ENCODE measurements around the gene SAMD11. TPM values are rescaled to one million over a fixed set of nuclear protein-coding genes. Genes with fewer than 3 reads are reported as not detected.
"Not testable (repeated sequence)": the region's sequence is repeated elsewhere in the genome, so short reads cannot be mapped to it uniquely, and the experiment has no call there.

The SAMD11 gene, protein sequence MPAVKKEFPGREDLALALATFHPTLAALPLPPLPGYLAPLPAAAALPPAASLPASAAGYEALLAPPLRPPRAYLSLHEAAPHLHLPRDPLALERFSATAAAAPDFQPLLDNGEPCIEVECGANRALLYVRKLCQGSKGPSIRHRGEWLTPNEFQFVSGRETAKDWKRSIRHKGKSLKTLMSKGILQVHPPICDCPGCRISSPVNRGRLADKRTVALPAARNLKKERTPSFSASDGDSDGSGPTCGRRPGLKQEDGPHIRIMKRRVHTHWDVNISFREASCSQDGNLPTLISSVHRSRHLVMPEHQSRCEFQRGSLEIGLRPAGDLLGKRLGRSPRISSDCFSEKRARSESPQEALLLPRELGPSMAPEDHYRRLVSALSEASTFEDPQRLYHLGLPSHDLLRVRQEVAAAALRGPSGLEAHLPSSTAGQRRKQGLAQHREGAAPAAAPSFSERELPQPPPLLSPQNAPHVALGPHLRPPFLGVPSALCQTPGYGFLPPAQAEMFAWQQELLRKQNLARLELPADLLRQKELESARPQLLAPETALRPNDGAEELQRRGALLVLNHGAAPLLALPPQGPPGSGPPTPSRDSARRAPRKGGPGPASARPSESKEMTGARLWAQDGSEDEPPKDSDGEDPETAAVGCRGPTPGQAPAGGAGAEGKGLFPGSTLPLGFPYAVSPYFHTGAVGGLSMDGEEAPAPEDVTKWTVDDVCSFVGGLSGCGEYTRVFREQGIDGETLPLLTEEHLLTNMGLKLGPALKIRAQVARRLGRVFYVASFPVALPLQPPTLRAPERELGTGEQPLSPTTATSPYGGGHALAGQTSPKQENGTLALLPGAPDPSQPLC
- total RNA-seq (2014; rRNA removed; shearing (Covaris generic)): 232 and 256 TPM in 2 replicates

GRCh38 chr1:923131-923990 lies at the start of gene SAMD11:
TSS of gene SAMD11 (plus strand) at chr1:923923. CDS start at chr1:924432, 509 bp downstream.
- H3K4me3 ChIP-seq: peak within 1 kb of the TSS; percentile 93
- peaks cover 53% of the 10 kb centered on the region for H3K4me1 ChIP-seq (replicated peaks)
- no peaks in the 10 kb centered on the region; the same call in 1 of the 2 replicates for H3K9me3 ChIP-seq (replicated peaks)
- H3K27ac ChIP-seq: no peak within 1 kb of the TSS
- H3K27me3 ChIP-seq (replicated peaks): peaks cover 3% of the 10 kb centered on the region
- peak; percentile 65 to 85 for DNase-seq (ENCODE audit: low read depth in 1 of 2, low spot score in 2 of 2)
- H3K36me3 ChIP-seq: peaks cover 60% of the 10 kb centered on the region

GRCh38 chr1:876428-877208 lies 47.1 kb upstream of the SAMD11 start:
- H3K27me3 ChIP-seq (replicated peaks): peaks cover 15% of the 10 kb centered on the region; the same call in 1 of the 2 replicates
- not testable (repeated sequence) for H3K4me3 ChIP-seq; H3K36me3 ChIP-seq; DNase-seq (ENCODE audit: low read depth in 1 of 2, low spot score in 2 of 2); H3K27ac ChIP-seq; H3K4me1 ChIP-seq (replicated peaks); H3K9me3 ChIP-seq (replicated peaks)

- H3K27ac ChIP-seq; H3K4me3 ChIP-seq; DNase-seq (ENCODE audit: low read depth in 1 of 2, low spot score in 2 of 2); H3K9me3 ChIP-seq (replicated peaks); H3K36me3 ChIP-seq; H3K4me1 ChIP-seq (replicated peaks): not testable (repeated sequence)
- H3K27me3 ChIP-seq (replicated peaks): peaks cover 19% of the 10 kb centered on the region; the same call in 1 of the 2 replicates
Observed at GRCh38 chr1:877209-877986, 46.3 kb upstream of the SAMD11 start.

- not testable (repeated sequence) for H3K4me3 ChIP-seq; H3K27ac ChIP-seq; DNase-seq (ENCODE audit: low read depth in 1 of 2, low spot score in 2 of 2); H3K4me1 ChIP-seq (replicated peaks); H3K9me3 ChIP-seq (replicated peaks); H3K36me3 ChIP-seq
- H3K27me3 ChIP-seq (replicated peaks): peaks cover 31% of the 10 kb centered on the region; the same call in 1 of the 2 replicates
Observed at GRCh38 chr1:880511-880910, 43.2 kb upstream of the SAMD11 start.

DNA sequence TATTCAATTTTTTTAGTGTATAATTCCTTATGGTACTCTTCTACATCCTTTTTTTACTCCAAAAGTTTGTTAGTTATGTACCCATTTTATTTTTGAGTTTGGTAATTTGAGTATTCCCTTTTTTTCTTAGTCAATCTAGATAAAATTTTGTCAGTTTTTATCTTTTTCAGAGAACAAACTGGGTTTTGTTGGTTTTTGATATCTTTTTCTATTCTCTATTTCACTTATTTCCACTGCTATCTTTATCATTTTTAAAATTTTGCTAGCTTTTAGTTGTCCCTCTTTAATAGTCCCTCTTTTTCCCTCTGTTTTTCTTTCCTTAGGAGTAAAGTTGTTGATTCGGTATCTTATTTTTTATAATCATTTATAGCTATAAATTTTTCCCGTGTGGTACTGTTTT lies 42.8 kb upstream of the SAMD11 start:
- H3K36me3 ChIP-seq; H3K9me3 ChIP-seq (replicated peaks); H3K4me1 ChIP-seq (replicated peaks); DNase-seq (ENCODE audit: low read depth in 1 of 2, low spot score in 2 of 2); H3K27ac ChIP-seq; H3K4me3 ChIP-seq: not testable (repeated sequence)
- H3K27me3 ChIP-seq (replicated peaks): peaks cover 31% of the 10 kb centered on the region; the same call in 1 of the 2 replicates

GRCh38 chr1:886311-886710 lies 37.4 kb upstream of the SAMD11 start:
- DNase-seq (ENCODE audit: low read depth in 1 of 2, low spot score in 2 of 2): no peak
- Histone ChIP-seq H3K4me3 (no peak overlapping the region), H3K36me3 (no peaks in the 10 kb centered on the region), H3K9me3 (replicated peaks) (no peaks in the 10 kb centered on the region), H3K27ac (no peak overlapping the region), H3K27me3 (replicated peaks) (peaks cover 19% of the 10 kb centered on the region), H3K4me1 (replicated peaks) (peaks cover 3% of the 10 kb centered on the region; the same call in 1 of the 2 replicates)

GRCh38 chr1:886760-887159 lies 37.0 kb upstream of the SAMD11 start:
- Histone ChIP-seq H3K27me3 (replicated peaks) (peaks cover 16% of the 10 kb centered on the region), H3K9me3 (replicated peaks) (no peaks in the 10 kb centered on the region), H3K4me1 (replicated peaks) (peaks cover 3% of the 10 kb centered on the region; the same call in 1 of the 2 replicates), H3K27ac (no peak overlapping the region), H3K4me3 (no peak overlapping the region), H3K36me3 (no peaks in the 10 kb centered on the region)
- no peak for DNase-seq (ENCODE audit: low read depth in 1 of 2, low spot score in 2 of 2)

DNA sequence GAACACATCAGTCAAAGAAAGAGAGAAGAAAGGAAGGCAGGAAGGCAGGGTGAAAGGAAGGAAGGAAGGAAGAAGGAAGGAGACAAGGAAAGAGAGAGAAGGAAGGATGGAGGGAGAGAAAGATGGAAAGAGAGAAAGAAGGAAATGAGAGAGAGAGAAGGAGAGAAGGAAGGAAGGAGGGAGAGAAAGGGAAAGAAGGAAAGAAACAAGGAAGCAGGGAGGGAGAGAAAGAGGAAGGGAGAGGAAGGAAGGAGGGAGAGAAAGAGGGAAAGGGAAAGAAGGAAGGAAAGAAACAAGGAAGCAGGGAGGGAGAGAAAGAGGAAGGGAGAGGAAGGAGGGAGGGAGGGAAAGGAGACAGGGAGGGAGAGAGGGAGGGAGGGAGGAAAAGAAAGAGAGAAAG lies 35.4 kb upstream of the SAMD11 start:
- no peaks in the 10 kb centered on the region for H3K9me3 ChIP-seq (replicated peaks)
- DNase-seq (ENCODE audit: low read depth in 1 of 2, low spot score in 2 of 2): no peak

DNA sequence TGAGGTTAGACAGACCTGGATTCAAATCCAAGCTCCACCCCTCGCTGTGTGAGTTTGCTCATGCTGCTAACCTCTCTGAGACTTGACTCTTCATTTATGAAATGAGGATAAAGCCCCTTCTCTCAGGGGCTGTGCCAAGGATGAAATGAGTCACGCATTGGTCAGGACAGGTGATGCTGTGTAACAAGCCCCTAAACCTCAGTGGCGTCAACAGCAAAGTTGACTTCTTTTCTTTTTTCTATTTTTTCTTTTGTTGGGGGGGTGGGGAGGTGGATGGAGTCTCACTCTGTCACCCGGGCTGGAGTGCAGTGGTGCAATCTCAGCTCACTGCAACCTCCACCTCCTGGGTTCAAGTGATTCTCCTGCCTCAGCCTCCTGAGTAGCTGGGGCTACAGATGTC lies 33.9 kb upstream of the SAMD11 start:
- not testable (repeated sequence) for H3K27ac ChIP-seq; H3K4me3 ChIP-seq; H3K4me1 ChIP-seq (replicated peaks); H3K36me3 ChIP-seq; H3K27me3 ChIP-seq (replicated peaks); DNase-seq (ENCODE audit: low read depth in 1 of 2, low spot score in 2 of 2); H3K9me3 ChIP-seq (replicated peaks)

More for the DNA sequence above, 35.4 kb upstream of the SAMD11 start:
- H3K4me1 ChIP-seq (replicated peaks): peaks cover 3% of the 10 kb centered on the region; the same call in 1 of the 2 replicates
- no peak overlapping the region for H3K4me3 ChIP-seq
- H3K27ac ChIP-seq: no peak overlapping the region
- H3K36me3 ChIP-seq: no peaks in the 10 kb centered on the region
- peaks cover 4% of the 10 kb centered on the region for H3K27me3 ChIP-seq (replicated peaks)

- H3K27me3 ChIP-seq (replicated peaks); DNase-seq (ENCODE audit: low read depth in 1 of 2, low spot score in 2 of 2); H3K27ac ChIP-seq; H3K9me3 ChIP-seq (replicated peaks); H3K36me3 ChIP-seq; H3K4me1 ChIP-seq (replicated peaks); H3K4me3 ChIP-seq: not testable (repeated sequence)
Observed at GRCh38 chr1:890234-890633, 33.5 kb upstream of the SAMD11 start.

DNA sequence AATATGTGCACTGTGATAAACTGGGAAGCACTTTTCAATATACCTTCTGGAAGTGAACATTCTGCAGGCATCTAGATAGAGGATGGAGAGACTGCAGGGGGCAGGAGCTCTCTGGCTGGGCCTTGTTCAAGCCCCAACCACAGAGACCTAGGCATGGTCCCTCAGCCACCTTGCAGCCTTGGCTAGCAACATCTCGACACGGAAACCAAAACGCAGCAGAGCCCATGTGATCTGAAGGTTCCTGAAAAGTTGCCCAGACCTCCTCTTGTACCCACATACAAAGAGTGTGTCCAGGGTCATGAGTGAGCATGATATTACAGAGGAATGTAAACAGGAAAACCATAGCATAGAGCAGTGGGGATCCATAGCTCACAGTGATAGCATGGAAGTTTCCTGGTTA lies 33.1 kb upstream of the SAMD11 start:
- DNase-seq (ENCODE audit: low read depth in 1 of 2, low spot score in 2 of 2): no peak

GRCh38 chr1:897226-897625 lies 26.5 kb upstream of the SAMD11 start:
- Histone ChIP-seq H3K4me1 (replicated peaks) (no peaks in the 10 kb centered on the region), H3K9me3 (replicated peaks) (no peaks in the 10 kb centered on the region), H3K27ac (no peak overlapping the region), H3K36me3 (no peaks in the 10 kb centered on the region), H3K27me3 (replicated peaks) (peaks cover 9% of the 10 kb centered on the region), H3K4me3 (no peak overlapping the region)
- DNase-seq (ENCODE audit: low read depth in 1 of 2, low spot score in 2 of 2): peak in 1 of 2 experiments; percentile 20

More for the DNA sequence above, 33.1 kb upstream of the SAMD11 start:
- peaks cover 3% of the 10 kb centered on the region; the same call in 1 of the 2 replicates for H3K4me1 ChIP-seq (replicated peaks)
- no peaks in the 10 kb centered on the region; the same call in 1 of the 2 replicates for H3K27me3 ChIP-seq (replicated peaks)
- no peaks in the 10 kb centered on the region for H3K36me3 ChIP-seq
- no peaks in the 10 kb centered on the region for H3K9me3 ChIP-seq (replicated peaks)
- no peak overlapping the region for H3K4me3 ChIP-seq
- no peak overlapping the region for H3K27ac ChIP-seq

All from SJSA1 (cell line).